H4 (cell line): ENCODE results near the gene LRRC23. TPM values are rescaled to one million over a fixed set of nuclear protein-coding genes. Genes with fewer than 3 reads are reported as not detected.

Experiments
- DNase-seq: peaks from one replicate; pipeline ENCODE4 v3.0.0-alpha.2; 2015; ENCODE audit warnings: low spot score
- total RNA-seq: library from RNA; depleted of rRNA; stranded (reverse); fragments of >200 nt; shearing (Covaris generic); gene quantifications from 2 replicates; pipeline ENCODE4 v1.2.3, GENCODE V29; 2014

Gene LRRC23
- total RNA-seq, 1 experiment from 2014 or later = 12.2 TPM

- DNase-seq = peak; percentile 90
Measured at GRCh38 chr12:6943722-6944380, 39.2 kb downstream of the LRRC23 start, which contains the start of the genes C12orf57 and RNU7-1. C12orf57 (plus strand) TSS chr12:6944022; CDS start chr12:6944122, 100 bp downstream. RNU7-1 (plus strand) TSS chr12:6943816.

GRCh38 chr12:6944381-6945186, 40.0 kb downstream of the LRRC23 start:
- peak; percentile 94 for DNase-seq

- DNase-seq = no peak
Measured at GRCh38 chr12:6945613-6946012, 41.0 kb downstream of the LRRC23 start.

- no peak for DNase-seq
Measured at GRCh38 chr12:6946033-6946919, 41.7 kb downstream of the LRRC23 start.

- no peak for DNase-seq
Measured at GRCh38 chr12:6946920-6947374, 42.3 kb downstream of the LRRC23 start.

GRCh38 chr12:6947615-6948014, 43.0 kb downstream of the LRRC23 start:
- no peak for DNase-seq

GRCh38 chr12:6948873-6949594, 44.4 kb downstream of the LRRC23 start:
- no peak for DNase-seq

GRCh38 chr12:6950401-6950801, 45.8 kb downstream of the LRRC23 start:
- DNase-seq = no peak

- no peak for DNase-seq
Measured at GRCh38 chr12:6950811-6951540, 46.4 kb downstream of the LRRC23 start, which contains the start of gene PTPN6. PTPN6 (plus strand) TSS chr12:6951356; CDS start chr12:6951513, 157 bp downstream.

- no peak for DNase-seq
Measured at GRCh38 chr12:6951551-6952120, 47.0 kb downstream of the LRRC23 start.

GRCh38 chr12:6952121-6952862, 47.7 kb downstream of the LRRC23 start:
- no peak for DNase-seq

GRCh38 chr12:6952863-6953441, 48.3 kb downstream of the LRRC23 start:
- DNase-seq = no peak

GRCh38 chr12:6953442-6954315, 49.1 kb downstream of the LRRC23 start:
- peak; percentile 54 for DNase-seq

GRCh38 chr12:6954316-6955107, 49.9 kb downstream of the LRRC23 start:
- DNase-seq = no peak

- DNase-seq = no peak
Measured at GRCh38 chr12:6955108-6956020, 50.7 kb downstream of the LRRC23 start.
